ENCODE results near the gene STX1A.
"Not testable (repeated sequence)": the region's sequence is repeated elsewhere in the genome, so short reads cannot be mapped to it uniquely, and the experiment has no call there.

The STX1A gene

DNA sequence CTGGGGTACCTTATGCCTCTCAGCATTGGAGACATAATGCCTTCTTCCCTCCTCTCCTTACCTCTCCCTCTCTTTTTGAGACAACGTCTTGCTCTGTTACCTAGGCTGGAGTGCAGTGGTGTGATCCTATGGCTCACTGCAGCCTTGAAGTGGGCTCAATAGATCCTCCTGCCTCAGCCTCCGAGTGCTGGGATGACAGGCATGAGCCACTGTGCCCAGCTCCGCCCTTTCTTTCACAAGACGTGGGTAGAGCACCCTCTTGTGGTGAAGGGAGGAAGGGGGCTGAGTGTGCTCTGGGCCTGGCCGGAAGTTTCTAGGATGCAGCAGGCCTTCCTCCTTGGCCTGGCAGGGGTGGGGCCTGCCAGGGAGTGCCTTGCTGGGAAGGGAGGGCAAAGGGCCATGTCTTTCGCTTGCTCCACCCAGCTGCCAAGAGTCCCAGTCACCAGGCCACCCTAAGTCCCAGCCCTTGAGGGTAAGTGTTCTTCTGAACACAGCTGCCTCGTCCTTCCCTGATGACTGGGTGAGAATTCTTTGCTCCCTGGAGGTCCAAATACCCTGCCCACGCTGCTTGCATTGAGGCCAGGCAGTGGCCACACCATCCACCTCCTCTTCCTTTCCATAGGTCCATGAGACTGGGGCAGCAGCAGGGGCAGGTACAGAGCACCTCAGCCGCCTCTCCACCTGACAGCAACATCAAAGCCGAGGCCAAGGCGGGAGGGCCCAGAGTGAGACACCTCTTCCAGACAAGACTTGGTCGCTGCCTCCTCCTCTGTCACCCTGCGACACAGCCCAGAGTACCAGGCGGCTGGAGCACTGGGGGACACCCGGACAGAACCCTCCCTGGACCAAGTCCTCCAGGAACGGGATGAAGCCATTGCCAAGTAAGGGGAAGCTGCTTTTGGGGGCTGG lies 15.4 kb upstream of the STX1A start:
- DNase-seq: peak; percentile 89

DNA sequence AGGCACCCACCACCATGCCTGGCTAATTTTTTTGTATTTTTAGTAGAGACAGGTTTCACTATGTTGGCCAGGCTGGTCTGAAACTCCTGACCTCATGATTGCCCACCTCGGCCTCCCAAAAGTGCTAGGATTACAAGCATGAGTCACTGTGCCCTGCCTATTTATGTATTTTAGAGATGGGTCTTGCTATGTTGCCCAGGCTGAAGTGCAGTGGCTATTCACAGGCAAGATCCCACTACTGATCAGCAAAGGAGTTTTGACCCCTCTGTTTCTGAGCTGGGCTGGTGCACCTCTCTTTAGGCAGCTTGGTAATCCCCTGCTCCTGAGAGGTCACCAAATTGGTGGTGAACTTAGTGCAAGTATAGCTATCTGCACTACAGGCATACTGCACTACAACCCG lies 12.9 kb upstream of the STX1A start:
- DNase-seq: no peak

DNA sequence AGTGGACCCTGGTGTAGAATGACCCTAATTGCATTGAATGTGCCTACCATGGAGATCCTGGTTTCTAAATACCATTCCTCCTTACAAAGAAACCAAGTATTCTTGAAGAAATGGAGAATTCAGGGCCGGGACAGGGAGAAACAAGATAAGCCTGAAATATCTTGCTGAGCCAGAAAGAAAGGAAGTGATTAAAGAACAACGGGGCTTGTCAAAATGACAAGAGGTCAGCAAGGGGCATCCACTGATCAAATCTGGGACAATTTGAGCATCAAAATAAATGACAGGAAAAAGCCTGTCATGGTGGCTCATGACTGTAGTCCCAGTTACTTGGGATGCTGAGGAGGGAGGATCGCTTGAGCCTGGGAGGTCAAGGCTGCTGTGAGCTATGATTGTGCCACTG lies 11.0 kb upstream of the STX1A start:
- DNase-seq: no peak

DNA sequence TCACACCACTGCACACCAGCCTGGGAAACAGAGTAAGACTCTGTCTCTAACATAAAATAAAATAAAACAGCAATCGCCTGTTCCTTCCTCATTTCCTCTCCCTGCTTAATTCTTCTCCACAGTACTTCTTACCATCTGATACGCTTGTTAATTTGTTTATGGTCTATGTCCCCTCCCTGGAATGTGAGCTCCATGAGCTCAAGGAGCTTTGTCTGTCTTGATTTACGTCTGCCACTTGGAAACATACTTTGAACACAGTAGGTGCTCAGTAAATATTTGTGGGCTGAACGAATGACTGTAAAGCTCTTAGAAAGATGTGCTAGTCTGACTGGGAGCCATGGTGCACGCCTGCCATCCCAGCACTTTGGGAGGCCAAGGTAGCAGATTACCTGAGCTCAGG lies 9.1 kb upstream of the STX1A start:
- DNase-seq: no peak

DNA sequence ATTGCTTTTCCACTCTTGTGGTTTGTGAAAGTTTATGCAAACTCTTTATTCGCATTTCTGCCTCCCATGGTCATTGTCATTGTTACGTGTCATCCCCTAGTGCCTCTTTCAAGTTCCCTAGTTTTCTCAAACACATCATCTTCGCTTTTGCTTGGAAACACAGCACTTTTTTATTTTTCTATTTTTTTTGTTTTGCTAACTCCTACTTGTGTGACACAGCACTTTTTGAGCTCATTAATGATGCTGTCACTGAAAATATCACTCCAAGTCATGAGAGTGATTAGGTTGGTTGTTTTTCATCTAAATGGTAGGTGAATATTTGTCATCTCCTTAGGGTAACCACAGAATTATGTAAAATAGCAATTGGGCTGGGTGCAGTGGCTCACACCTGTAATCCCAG lies 8.5 kb upstream of the STX1A start:
- no peak for DNase-seq

DNA sequence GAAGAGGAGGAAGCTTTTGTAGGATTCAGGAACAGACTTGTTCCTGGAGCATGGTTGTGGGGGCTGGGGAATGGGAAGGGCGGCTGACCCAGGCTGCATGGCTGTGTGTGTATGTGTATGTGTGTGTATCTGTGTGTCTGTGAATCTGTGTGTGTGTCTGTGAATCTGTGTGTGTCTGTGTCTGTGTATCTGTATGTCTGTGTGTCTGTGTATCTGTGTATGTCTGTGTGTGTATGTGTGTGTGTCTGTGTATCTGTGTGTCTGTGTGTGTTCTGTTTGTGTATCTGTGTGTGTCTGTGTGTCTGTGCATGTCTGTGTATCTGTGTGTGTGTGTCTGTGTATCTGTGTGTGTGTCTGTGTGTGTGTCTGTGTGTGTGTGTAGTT lies 6.6 kb upstream of the STX1A start:
- DNase-seq: no peak

DNA sequence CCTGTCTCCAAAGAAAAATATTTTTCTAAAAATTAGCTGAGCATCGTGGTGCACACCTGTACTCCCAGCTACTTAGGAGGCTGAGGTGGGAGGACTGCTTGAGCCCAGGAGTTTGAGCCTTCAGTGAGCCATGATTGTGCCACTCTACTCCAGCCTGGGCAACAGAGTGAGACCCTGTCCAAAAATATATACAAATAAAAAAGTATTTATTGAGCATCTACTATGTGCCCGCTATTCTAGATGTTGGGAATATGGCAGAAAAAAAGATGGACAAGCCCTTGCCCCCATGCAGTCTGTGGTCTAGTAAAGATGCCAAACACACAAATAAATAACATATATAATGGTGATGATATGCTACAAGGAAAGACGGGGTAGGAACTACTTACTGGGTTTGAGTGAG lies 4.3 kb upstream of the STX1A start:
- no peak for DNase-seq

DNA sequence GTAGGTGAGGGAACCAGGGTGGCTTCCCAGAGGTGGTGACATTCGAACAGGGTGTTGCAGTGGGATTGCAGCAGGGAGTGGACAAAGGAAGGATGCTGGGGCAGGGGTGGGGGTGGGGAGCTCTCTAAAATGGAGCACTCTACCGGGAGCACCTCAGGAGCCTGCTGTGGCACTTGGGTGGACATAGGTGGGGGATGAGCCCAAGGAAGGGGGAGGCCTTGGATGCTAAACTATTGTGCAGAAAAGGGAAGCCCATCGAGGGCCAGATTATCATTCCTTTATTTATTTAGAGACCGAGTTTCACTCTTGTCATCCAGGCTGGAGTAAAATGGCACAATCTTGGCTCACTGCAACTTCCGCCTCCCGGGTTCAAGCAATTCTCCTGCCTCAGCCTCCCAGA lies 3.3 kb upstream of the STX1A start:
- no peak for DNase-seq

DNA sequence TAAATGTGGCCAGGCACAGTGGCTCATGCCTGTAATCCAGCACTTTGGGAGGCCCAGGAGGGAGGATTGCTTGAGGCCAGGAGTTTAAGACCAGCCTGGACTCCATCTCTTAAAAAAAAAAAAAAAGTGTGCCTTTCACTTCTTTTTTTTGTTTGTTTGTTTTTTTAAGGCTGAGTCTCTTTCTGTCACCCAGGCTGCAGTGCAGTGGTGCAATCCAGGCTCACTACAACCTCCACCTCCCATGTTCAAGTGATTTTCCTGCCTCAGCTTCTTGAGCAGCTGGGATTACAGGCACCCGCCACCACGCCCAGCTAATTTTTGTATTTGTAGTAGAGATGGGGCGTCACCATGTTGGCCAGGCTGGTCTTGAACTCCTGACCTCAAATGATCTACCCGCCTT lies 2.7 kb upstream of the STX1A start:
- not testable (repeated sequence) for DNase-seq

DNA sequence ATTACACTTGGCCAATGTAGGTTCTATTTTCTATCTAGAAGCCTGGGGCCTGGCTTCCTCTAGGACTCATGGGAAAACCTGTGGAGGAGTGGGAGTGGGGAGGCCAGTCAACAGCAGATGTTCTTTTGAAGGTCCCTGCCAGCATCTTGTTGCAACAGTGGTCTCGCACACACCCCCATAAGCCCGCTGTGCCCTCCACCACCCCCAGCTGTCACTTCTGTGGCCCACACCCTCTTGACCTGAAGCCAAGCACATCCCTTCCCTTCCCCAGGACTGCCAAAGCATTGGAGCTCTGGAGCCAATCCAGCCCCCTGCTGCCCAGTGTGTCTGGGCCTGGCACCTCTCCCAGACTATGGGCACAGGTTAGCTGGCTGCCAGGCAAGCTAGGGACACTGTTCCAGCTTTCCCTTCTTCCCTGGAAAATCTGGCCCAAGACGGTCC lies 1.9 kb upstream of the STX1A start:
- DNase-seq: peak; percentile 47

DNA sequence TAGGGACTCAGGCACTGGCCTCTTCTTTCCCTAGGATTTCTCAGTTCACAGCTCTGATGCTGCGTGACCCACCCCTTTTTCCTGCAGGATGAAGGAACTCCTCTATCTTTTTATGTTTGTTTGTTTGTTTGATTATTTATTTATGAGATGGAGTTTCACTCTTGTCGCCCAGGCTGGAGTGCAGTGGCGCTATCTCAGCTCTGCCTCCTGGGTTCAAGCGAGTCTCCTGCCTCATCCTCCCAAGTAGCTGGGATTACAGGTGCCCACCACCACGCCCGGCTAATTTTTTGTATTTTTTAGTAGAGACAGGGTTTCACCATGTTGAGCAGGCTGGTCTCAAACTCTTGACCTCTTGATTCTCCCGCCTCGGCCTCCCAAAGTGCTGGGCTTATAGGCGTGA lies 974 bp upstream of the STX1A start:
- not testable (repeated sequence) for DNase-seq

DNA sequence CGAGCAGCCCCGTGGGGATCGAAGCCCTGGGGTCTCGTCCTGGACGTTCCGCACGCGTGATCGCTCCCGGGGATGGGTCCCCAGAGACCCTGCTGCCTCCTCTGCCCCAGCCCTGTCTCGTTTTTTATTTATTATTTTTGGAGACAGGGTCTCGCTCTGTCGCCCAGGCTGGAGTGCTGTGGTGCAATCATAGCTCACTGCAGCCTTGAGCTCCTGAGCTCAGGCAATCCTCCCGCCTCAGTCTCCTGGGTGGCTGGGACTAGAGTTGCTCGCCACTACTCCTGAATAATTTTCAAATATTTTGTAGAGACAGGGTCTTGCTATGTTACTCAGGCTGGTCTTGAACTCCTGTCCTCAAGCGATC lies 319 bp upstream of the STX1A start:
- DNase-seq: no peak

DNA sequence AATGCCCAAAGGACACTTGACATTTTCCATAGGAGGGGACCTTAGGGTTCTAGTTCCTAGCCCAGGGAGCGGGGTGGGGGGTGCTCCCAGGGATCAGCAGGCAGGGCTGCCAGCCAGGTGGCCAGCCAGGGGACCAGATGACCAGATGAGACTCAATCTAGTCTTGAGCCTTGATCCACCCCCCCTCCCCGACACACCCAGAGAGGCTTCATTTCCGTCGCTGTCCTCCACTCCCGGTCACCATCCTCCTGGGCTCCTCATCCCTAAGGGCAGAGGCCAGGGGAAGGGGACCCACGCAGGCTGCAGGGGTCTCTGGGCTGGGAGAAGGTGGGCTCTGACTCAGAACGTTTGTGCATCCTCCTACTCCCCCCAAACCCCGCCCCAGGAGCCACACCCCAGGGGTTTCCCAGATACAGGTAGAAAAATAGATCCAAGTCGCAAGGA lies 1.0 kb downstream of the STX1A start:
- no peak for DNase-seq

DNA sequence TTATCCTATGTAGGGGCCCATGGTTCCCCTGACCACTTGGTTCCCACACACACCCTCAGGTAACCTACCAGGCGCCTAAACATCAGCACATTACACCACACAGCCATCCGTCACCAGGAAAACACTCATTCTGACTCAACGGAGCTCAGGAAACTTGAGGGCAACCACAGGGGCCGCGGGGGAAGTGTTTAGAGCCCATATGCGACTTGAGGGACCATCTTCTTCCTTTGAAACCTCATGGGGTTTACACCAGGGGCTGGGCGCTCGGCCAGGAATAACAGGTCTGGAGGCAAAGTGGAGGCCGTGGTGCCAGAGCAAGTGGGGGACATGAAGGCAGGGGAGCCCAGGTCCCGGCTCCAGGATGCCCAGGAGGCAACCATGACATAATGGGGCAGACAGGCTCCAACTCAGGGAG lies 1.5 kb downstream of the STX1A start:
- DNase-seq: no peak

DNA sequence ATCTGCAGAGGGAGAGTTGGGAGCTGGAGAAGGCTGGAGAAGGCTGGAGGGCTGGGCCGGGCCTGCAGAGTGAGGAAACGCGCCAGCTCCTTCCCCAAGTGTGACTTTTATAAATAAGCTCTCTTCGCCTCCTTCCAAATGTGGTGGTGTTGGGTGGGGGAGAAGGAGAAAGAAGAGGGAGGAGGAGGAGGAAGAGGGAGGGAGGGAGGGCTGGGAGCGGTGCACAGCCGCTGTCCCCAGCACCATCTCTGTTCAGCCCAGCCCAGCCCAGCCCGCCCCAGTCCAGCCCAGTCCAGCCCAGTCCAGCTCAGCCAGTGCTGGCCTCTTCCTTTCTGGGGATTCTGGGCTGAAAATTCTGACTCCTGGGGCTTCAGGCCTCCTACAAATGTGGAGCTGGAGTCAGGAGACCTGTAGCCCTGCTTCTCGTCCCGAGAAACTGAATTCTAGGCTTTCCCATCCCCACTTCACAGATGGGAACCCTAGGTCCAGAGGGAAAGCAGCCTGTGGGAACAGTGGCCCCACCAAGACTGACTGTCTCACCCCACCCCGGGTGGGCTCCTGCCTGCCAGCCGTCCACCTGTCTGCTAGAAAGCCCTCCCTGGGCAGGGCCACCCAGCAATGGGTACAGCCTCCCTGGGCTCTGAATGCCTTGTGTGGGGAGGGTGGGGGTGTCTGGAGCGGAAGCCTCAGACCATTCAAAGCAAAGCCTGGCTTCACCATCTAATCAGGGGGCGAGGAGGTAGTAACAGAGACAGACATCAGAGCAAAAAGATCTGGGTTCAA lies 2.3 kb downstream of the STX1A start:
- no peak for DNase-seq

DNA sequence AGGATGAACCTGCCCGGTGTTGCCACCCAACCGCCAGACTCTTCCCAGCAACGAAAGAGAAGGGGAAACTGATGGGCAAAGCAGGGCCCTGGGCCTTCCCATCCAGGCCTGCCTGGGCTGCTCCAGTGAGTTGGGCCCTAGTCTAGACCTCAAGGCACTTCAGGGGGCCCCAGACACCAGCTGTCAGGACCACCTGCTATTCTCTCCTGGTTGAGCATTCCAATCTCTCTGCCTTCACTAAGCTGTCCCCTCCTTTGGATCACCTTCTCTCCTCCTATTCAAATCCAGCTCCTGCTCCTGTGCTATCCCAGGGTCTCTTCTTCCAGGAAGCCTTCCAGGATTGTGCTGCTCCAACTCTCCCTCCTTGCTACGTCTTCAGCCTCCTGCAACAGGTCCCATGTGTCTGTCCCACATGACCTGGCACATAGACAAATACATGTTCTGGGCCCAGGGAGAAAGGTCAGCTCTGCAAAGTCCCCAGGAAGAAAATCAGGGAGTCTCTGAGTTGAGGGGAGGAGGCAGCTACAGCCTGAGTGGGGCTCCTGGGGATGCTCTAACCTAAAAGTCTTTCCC lies 3.1 kb downstream of the STX1A start:
- no peak for DNase-seq

DNA sequence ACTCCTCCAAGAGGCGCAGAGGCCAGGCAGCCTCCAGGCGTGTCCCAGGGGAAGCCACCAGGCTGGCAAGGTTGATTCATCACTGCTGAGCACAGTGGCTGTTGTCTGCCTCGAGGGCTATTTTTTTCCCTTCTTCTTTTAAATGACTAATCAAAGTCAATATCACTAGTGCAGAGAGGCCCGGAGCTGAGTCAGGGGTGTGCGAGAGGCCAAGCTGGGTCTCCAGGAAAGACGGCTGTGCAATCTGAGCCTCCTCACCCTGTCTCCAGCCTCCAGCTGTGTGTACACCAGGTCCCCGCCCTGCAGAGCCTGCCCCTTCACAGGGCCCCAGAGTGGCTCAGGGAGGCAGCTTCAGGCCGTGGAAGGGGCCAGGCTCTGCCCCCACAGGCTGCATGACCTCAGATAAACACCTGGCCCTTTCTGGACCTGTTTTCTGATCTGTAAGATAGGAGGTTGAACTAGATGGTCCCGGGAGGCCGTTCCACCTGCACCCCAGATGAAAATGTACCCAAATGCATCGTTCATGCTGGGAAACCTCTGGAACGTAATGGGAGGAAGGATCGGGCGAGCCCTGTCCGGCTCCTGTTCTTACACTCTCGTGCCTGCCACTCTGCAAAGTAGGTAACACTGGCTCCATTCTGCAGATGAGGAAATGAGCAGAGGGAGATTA lies 3.7 kb downstream of the STX1A start:
- peak; percentile 80 for DNase-seq

DNA sequence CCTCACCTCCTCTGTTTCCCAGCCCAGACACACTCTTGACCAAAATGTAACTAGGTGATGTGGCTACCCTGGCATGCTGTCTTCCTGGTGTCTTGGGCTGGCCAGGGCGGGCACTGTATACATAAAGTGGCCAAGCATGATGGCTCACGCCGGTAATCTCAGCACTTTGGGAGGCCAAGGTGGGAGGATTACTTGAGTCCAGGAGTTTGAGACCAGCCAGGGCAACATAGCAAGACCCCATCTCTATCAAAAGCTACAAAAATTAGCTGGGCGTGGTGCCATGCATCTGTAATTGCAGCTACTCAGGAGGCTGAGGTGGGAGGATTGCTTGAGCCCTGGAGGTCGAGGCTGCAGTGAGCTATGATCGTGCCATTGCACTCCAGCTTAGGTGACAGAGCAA lies 6.2 kb downstream of the STX1A start:
- not testable (repeated sequence) for DNase-seq

DNA sequence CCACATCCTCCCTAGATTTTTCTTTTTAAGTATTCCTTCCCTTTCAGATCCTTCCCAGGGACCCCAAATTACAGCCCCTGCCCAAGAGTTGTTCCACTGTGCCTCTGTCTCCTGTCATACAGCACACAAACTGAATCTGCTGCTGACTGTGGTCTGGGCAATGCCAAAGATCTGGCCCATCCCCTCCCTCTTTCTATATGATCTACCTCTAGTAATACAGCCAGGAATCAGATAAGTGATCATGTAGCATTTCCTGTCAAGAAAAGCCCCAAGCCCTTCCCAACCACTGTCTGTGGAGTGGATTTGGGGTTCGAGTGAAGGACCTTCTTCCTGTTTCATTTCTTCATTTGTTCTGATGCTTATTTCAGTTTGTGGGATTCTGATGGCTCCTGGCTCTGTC lies 6.7 kb downstream of the STX1A start:
- DNase-seq: no peak

DNA sequence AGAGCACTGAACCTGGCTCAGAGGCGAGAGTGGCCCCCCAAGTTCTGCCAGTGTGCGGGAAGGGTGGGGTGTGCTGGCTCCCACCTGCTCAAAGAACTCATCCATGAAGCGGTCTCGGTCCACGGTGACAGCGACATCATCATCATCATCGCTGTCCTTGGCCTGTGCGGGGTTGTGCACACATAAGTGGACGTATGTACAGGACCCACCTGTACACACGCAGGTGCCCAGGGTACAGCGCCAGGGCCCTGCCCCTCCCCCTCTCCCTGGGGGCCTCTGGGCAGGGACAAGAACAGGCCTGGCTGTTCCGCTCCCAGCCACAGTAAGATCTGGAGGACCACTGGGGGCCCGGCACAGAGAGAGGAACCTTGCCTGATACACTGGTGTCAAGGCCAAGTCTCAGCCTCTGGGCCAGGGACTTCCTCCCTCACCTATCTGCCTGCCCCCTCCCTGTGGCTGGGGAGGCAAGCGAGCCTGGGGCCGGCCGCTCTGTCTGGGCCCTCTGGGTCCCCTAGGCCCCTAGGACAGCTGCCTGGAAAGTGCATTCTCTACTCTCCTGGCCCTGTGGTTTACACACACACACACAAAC lies 10.4 kb downstream of the STX1A start:
- DNase-seq: no peak

DNA sequence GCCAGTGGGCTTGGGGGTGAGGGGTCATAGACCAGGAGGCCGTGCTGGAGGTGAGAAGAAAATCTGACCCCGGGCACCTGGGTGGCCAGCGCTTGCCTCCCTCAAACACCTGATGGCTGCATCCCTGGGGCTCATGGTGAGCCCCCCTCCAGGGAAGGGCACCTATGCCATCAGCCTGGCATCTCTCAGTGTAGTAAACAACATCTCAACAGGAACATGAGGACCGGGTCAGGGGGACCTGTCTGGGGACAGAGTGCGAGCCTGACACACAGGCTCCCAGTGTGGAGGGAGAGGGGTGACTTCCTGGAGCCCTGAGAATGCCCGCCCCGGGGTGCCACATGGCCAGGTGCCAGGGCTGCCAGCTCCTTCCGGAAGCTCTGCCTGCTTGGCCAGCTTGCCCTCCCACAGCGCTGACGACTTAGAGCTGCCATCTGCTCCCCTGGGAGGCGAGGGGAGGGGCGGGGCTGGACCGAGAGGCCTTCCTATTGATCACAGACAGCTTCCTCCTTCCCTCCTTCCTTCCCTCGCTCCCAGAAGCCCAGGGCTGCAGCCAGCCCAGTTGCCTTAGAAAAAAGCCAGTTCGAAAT lies 12.3 kb downstream of the STX1A start:
- peak; percentile 76 for DNase-seq

All from NCI-H345 (cell line).